Hematopoietic multipotent progenitor cell treated with erythropoietin and hydrocortisone succinate and interleukin-3 and kit ligand, for 6 days (in vitro differentiated cells): ENCODE results near the gene COA8.
"Not testable (repeated sequence)": the region's sequence is repeated elsewhere in the genome, so short reads cannot be mapped to it uniquely, and the experiment has no call there.

ENCODE experiments used
- DNase-seq: peaks from one replicate; pipeline ENCODE4 v3.0.0-alpha.2; 2015

Gene COA8

DNA sequence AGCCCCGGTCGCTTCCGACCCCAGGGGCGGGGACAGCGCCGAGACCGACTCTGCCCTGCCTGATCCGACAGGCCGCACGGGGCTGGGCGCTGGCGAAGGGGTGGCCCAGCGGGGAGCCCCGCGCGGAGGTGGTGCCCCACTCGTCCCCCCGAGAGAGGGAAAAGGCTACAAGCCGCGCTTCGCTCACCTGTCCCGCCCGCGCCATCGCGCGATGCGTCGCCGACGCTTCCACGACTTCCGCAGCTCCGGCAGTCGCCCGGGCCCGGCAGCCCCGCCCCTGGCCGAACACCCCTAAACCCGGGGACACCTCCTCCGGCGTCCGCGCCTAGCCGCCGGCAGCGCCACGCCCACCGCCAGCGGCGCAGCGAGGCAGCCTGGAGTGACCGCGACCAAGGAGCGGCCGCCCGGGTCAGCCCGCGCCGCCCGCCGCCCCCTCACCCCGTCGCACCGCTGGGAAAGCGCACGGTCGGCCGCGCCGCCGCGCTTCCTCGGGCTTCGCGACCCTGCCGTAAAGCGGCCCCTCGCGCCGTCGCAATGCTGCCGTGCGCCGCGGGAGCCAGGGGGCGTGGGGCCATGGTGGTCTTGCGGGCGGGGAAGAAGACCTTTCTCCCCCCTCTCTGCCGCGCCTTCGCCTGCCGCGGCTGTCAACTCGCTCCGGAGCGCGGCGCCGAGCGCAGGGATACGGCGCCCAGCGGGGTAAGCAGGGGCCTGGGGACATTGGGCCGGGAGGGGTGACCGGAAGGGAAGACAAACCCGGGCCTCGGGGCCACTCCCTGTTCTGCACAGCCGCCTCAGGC is at the start of gene COA8, which contains the start of gene BAG5:
Gene COA8 (plus strand): TSS at position 532 of the 797 bp plus-strand sequence. CDS start 42 bp downstream, at position 574.
Gene BAG5 (minus strand): TSS at position 229 of the 797 bp plus-strand sequence. CDS start 1,493 bp downstream, outside the sequence.
- DNase-seq, result peak; percentile 87

DNA sequence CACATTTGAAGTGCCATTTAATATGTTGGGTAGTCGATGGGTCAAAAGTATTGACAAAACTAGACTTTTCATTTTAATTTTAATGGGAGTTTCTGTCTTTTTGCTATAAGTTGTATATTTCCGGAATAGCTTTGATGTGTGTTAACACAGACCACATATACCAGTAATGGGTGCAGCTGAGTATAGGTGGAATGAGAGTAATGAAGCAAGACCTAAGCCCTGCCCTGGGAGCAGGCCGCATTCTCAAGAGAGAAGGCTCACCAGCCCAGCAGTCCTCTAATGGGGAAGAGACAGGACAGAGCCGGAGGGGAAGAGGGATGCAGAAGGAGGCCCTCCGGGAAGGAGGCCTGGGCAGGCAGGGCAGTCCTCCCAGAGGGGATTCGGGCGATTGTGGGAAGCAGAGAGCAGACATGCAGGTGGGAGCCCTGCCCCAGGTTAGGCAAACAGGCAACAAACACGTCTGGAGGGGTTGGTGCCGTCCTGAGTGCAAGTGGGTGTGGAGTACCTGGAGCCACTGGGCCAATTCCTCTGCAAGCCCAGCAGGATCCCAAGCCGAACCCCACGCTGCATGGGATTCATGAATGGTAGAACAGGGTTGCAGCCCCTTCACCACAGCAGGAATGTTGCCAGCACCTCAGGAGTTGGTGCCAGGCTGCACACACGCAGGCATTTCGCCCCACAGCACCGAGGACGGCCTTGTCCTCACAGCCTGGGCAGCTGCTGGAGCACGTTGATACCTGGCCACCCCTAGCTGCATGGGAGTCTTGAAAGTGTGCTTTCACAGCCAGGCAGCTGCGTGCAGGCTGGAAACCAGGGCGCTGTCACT is 48.0 kb upstream of the COA8 start:
- no peak for DNase-seq

DNA sequence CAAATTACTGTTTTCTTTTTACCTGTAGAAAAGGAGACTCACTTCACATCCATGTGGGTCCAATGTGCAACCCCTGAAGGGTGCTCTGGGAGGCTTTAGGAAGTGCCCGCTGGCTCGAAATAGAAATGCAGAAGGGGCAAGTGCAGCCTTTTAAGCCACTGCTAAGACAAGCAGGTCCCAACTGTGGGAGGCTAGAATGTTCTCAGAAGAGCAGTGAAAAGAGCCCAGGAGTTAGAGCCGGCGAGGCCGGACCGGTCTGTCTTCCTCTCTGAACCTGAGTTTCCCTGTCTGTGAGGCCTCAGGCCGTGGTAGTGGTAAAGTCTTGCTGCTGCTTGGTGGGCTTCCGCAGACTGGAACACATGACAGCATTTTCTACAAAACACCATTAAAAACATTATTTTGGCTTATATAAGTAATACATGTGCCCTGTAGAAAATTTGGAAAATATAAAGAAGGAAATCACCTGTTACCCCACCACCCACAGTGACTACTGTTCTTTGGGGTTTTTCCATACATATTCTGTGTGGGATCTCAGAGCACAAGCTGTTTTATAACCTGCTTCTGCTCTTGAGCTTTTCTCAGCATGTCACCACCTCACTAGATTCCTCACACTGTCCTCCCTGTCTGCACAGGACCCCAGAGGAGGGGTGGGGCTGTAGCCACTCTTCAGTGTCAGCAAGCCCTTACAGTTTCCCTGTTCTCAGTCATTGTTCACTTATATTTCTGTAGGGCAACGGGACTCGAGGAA is 46.2 kb upstream of the COA8 start:
- no peak for DNase-seq

DNA sequence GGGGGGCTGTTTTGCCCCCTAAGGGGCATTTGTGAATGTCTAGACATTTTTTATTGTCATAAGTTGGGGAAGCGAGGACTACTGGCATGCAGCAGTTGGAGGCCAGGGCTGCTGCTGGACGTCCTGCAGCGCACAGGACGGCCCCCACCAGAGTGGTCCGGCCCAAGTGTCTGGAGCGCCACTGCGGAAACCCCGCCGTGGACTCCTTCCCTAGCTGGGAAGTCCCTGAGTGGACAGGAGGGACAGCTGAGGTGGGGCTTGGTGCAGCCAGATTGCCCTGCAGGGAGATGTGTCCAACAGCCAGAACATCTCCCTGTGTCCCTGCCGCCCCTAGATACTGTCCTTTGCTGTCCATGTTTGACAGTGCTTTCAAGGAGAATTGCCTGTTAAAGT is 45.6 kb upstream of the COA8 start:
- no peak for DNase-seq

GRCh38 chr14:103517721-103518421 is 44.9 kb upstream of the COA8 start:
- DNase-seq, result no peak

DNA sequence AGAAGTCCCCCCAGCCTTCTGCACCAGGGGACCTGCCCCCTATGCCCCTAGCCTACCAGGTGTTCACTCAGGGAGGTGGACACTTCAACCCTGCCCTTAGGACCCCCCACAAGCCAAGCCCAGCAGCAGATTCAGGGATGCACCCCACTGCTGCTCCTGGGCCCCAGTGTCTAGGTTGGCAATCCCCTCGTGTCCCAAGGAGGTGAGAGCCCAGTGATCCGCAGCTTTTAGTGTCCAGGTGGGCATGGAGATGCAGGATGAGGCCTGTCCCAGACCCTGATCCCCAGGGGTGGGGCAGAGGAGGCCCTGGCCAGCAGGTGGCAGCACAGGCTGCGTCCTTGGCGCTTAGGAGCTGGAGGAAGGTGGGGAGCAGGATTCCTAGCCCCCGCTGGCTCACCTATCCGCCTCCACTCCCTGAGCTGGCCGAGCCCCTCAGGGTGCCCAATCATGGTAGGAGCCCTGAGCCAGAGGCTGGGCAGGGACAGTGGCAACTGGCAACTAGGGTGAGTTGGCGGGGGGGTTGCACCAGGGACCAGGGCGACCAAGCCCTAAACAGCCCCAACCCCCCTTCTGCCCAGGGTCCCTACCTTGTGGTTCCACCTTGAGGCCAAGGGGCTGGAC is 44.2 kb upstream of the COA8 start:
- DNase-seq, result peak; percentile 75

GRCh38 chr14:103519043-103519836 is 43.5 kb upstream of the COA8 start:
- DNase-seq, result peak; percentile 68

DNA sequence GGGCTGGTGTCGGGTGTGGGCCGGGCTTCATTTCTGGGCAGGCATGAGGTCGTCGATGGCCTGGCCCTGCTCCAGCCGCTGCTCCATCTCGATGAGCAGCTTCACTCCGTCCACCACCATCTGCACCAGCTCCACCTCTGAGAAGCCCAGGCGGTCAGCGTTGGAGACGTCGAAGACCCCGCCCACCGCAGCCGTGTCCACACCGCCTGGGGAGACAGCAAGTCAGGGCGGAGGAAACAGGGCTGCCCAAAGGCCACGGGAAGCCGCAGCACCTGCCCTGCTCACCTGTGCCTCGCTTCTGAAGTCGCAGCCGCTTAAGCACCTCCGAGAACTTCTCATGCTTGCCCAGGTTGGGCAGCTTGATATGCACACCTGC is 42.9 kb upstream of the COA8 start:
- DNase-seq, result no peak

DNA sequence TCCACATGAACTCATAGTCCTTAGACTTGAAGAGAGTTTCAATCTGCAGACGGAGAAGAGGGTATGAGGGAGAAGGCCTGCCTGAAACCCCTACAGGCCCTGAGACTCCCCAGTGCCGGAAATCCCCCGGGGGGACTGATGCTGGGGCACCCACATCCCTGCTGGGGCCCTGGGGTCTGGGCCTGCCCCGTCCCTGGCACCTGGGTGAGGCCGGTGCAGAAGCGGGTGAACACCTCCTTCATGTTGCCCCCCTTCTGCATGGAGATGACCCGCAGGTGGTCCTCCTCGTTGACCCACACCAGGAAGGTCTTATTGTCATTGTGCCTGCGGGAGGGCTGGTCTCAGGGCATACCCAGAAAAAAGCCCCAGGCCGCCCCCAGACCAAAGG is 42.5 kb upstream of the COA8 start:
- no peak for DNase-seq

DNA sequence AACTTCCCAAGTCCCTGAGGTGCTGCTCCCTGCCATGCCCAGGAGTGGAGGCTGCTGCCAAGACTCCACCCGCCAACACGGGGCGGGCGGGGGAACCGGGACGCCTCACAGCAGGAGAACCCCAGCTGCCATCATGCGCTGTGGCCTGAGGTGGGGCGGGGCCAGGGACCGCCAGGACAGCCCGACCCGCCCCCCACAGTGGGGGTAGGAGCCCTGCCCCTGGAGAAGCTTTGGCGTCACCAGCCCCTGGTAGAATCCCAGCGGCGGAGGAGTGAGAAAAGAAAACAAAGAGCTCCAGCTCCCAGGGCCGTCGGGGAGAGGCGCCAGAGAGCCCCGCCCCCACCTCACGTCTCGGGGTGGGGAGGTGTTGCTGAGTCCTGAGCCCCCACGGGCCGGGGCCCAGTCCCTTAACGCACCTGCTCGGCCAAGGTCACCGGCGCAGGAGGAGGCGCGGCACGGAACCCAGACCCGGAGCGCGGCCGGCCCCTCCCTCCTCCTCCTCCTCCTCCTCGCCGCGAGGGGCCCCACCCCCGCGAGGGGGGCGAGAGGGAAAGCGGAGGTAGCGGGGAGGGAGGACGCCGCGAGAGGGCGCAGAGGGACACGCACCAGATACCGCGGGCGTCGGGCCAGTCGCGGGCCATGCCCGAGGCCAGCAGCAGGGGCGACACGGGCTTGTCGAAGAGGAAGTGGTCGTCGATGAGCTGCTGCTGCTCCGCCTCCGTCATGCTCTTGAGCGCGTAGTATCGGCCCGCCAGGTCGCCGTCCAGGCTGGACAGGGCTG is 41.9 kb upstream of the COA8 start:
- DNase-seq, result peak; percentile 89

- DNase-seq, result peak; percentile 64
These were observed 41.3 kb upstream of the COA8 start for GRCh38 chr14:103521438-103521950.

GRCh38 chr14:103521951-103522563 is 40.7 kb upstream of the COA8 start:
- peak; percentile 43 for DNase-seq

DNA sequence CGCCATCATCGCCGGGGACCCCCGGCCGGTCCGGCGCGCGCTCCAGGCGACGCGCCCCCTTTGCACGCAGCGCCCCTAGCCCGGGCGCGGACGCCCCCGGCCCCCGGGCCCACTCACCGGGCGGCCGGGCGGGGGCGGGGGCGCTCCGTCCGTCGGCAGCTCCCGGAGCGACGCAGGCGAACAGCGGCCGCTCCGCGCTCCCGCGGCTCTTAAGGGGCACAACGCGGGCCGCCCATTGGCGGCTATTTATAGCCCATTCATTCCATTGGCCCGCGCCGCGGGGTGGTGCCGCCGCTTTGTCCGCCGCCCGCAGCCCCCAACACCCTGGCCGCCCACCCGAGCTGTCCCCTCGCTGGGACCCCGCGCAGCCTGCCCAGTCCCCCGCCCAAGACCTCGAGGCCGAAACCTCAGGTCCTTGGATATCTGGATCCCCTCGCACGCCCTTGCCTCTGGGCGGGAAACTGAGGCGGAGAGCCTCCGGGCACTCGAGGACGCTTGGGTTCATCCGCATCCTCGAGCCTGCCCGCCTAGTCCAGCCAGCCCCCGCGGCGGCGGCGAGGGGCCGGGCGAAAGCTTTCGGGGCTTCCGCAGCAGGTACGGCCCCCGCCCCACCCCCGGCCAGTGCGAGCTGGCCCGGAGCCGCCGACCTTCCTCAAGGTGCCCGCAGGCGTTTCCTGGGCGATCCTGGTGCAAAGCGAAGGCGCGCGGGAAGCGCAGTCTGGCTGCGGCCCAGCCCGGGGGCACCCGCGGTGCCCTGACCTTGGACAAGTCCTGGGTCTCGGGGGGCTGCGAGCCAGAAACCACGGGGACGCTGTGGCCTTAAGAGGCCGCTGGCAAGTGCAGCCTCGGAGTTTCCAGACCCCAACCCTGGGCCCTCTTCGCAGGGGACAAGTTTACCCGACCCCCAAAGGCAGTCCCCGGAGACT is 39.8 kb upstream of the COA8 start, which contains the start of gene CKB:
Gene CKB (minus strand): TSS at position 182 of the 926 bp plus-strand sequence. CDS start 337 bp downstream, outside the sequence.
- peak; percentile 77 for DNase-seq

DNA sequence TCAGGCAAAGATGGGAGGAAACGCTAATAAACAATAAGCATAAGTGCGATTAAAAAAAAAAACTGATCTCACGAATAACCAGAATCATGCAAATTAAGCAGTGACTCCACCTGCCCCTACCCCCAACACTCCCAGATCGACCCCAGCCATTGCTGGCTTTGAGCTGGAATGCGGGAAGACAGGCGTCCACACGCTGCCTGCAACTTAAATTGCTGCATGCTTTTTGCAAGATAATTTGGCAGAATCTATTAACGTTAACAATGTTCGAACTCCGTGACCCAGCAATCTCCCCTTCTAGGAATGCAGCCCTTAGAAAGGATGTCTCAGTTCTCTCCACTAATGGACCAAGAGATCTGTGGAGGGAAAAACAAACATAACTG is 39.2 kb upstream of the COA8 start:
- DNase-seq, result no peak

DNA sequence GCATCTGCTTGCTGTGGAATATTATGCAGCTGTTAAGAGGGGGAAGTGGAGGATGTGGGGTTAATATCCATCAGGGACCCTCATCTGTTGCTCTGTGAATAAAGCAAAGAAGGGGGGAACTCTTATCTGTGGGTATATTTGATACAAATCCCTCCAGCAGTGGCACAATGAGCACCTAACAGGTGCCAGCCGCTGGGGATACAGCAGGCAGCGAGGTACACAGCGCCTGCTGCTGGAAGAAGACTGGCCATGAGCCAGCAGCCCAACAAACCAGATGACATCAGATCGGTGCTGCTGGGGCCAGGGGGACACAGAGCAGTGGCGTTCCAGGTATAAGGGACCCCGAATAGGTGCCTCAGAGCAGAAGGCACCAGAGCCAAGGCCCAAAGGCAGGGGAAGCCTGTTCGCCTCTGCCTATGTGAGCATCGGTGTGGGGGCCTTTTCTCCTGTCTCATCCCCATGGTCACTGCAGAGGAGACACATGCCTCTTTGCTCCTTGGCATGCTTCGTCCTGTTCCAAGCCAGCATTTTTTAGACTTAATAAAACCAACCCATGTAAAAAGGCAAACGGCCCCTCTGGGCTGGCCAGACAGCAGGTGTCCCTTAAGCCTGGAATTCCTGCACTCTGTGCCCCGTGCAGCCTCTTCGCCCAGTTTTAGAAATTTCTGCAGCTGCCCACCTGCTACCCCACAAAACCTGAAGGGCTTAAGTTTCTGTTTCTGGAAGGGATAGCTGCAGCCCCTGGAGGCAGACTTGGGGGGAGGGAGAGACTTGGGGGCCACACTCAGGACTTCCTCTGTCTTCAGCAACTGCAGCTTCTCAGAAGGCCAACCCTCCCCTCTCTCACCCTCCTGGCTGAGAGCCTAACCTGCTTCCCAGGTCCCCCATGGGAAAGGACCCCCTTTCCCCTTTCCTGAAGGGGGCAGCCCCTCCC is 38.5 kb upstream of the COA8 start:
- DNase-seq, result no peak

DNA sequence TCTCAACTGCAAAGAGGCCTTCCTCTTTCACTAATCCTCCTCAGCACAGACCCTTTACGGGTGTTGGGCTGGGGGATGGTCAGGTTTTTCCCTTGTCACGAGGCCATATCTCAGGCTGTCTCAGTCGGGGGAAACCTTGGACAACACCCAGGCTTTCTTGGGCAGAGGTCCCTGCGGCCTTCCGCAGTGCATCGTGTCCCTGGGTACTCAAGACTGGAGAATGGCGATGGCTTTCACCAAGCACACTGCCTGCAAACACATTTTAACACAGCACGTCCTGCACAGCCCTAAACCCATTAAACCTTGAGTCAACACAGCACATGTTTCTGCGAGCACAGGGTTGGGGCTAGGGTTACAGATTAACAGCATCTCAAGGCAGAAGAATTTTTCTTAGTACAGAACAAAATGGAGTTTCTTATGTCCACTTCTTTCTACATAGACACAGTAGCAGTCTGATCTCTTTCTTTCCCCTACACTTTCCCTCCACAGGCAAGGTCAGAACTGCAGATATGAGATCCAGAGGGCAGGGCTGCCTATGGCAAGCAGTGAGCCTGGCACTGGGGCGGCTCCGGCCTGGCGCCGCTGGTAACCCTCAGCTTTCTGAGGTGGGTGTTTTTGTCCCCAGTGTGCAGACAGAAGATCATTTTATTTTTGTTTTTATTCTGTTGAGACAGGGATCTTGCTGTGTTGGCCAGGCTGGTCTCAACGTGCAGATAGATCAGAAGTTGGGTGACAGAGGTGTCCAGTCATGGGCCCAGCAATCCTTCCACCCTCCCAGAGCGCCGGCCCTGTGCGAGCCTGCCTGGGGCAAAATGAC is 37.1 kb upstream of the COA8 start:
- not testable (repeated sequence) for DNase-seq
